Stimulated activated CD8-positive, alpha-beta memory T cell treated with anti-CD3 and anti-CD28 coated beads, Interleukin-15, amount 100 ng/mL, for 1 hour (primary cell): ENCODE results near the gene PSMD6.

Experiments used
- DNase-seq: peaks from one replicate; pipeline ENCODE4 v3.0.0-alpha.2; 2020; ENCODE audit warnings: low read depth

The PSMD6 gene

DNA sequence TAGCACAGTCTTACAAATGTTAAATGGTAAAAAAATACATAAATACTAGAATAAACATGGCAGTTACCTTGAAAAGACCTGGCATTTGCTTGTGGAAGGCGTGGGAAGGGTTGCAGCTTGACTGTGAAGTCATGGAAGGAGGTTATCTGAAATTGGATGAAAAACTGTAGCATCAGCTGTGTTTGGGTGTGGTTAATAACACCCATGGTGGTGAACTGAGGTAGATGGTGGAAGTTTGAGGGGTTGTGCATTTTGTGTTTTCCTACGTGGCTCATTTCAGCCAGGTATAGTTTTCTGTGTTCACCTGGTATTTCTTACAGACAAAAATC, 46.5 kb downstream of the PSMD6 start:
- DNase-seq = no peak

DNA sequence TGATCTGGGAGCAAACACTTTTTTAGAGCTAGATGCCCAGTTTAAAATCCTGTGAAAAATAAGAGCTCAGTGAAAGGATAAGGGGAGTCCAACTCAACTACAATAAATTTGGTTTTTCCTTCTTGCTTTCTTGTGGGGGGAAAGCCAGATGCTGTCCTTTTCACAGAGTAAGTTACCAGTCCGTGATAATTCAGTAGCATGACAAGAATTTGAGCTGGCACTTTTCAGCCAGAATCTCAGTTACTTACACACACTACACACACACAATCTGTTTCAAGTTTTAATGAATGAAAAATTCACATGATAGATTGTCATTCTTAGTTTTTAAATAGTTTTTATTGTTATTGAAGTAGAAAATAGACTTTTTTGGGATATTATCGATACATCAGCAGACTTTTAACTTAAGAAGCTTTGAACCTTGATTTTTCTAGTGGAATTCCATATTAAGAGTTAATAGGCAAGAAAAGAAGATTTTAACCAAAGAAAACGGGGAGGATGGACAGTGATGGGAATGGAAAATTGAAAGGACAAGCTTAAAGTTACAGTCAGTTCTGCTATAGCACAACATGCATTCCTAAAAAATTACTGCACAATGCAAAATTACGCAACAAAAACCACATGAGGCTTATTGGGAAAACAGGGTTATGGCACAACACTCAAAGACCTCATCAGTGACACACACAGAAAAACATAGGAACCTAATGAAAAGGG, 47.0 kb downstream of the PSMD6 start:
- no peak for DNase-seq

DNA sequence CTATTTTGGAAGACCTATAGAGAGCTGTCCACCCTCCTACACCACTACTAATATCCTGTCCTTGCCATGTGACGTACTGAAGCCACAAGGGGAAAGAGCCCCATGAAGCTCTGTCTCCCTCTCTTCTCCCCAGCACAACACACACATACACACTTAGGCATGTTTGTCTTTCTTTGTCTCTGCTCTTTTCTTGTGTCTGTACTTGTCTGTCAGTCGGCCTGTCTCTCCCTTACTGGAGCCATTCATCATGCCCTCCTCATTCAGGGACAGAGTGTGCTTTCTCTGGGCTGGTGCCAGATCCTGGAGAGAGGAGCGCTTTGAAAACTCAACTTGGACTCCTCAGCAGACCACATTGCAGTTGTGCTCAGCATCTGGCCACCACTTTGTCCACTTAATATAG, 47.6 kb downstream of the PSMD6 start:
- DNase-seq = no peak

DNA sequence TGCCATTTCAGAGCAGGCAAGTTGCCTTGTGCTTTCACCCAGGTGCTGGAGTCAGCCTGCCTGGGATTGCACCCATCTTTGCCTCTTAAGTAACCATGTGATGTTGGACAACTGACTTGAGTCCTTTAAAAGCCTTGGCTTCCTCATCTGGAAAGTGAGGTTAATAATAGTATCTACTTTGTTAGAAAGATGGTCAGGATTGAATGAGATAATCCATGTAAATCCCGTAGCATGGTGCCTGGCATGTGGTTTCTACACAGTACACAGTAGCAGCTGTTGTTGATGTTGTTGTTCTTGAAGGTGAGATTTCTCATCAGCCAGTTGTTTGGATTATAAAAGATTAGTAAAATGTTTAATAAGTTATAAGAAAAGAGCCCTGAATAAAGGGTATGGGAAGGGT, 48.8 kb downstream of the PSMD6 start:
- DNase-seq = no peak

DNA sequence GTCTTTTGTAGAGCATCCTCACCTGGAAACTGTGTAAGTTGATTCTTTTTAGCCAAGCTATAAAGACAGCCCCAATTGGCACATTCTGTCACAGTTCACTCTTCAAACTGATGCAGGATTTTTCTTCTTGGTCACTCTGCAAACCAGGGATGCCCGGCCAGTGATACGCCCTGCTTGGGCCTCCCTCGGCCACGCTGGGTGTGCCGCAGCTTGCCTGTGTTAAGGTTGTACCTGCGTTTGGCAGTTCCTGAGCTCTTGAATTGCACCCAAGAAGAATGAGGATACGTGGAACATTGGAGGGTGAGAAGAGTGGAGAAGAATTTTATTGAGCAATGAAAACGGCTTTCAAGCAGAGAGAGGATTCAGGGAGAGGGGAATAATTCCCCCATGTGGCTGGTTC, 49.9 kb downstream of the PSMD6 start:
- no peak for DNase-seq

DNA sequence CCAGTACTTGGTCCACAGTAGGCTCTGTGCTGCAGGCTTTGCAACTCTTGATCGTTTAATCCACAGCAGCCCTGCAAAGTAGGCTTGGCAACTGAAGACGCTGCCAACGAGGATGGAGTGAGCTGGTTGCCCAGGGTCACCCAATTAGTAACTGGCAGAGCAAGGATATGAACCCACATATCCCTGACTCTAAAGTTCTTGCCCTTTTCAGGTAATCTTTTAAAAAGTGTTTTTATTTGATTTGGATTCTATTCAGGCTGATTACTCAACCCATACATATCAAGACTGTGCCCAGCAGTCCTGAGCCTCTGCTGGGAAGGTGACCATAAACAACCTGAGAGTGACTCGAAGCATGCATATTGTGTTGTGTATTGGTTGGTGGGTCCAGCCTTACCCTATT, 50.3 kb downstream of the PSMD6 start:
- no peak for DNase-seq

DNA sequence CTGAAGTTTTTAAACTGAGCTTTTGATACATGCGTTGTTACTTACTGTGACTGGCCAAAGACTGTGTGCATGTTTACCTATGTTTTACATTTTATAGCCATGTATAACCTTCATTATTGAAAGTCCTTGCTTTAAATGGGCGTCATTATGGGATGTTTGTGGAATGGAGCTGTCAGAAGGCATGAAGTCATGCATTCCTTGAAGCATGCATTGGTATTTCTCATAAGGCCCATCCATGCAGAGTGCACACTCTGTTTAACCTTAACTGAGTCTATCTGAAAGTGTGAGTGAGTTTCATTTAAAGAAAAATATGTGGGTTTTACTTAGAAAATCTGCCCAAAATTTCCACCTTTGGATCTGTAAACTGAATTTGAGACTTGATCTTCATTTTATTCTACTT, 51.1 kb downstream of the PSMD6 start:
- no peak for DNase-seq

DNA sequence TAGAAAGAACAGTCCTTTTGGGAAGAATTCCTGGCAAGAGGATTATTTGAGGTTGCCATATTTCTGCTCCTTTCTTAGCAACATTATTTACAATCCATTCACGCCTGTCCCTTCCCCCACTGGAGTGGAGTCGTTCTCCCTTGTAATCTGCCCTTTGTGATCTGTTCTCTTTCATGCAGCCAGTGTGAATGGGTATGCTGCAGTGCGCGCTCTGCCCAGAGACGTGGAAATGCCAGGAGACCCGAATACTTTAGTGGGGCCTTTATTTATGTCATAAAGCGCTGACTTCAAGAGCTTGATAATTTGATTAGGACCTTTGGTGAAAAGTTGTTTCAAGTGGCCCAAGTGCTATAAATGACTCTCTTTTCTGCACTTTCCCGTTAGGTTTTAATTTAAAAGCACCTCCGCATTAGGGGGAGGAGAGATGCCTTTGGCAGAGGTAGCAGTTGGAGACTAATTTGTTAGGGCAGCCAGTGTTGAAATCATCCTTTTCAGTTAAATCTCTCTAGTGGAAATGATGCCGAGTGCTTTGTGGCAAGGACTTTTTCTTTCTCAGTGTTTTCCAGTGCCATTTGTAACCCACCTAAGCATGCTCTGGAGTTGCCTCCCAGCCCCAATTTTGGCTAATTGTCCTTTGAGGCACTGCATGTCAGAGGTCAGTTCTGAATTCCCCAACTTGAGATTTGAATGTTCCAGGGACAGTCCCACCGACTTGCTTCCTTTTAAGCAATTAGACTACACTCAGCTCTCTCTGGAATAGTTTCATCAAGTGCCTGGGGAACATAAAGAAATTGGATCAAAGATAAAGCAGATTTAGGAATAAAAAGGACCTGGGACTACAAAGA, 52.4 kb downstream of the PSMD6 start:
- DNase-seq = no peak

DNA sequence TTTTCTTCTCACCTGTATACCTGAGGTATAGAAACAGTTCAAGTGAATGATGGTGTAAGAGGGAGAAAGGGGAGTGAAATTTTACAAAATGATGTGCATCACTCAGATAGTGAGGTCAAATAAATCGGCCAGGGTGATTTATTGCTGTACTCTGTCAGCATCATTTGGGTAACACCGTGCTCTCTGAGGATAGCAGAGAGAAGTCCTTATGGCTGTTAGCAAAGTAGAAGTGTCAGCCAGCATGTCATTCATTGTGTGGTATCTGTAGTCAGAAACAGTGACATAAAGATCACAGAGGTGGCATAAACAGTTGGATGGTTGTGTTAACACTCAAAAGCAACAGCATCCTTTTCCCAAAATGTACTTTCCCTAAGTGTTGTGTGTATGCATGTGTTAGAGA, 53.4 kb downstream of the PSMD6 start:
- no peak for DNase-seq

DNA sequence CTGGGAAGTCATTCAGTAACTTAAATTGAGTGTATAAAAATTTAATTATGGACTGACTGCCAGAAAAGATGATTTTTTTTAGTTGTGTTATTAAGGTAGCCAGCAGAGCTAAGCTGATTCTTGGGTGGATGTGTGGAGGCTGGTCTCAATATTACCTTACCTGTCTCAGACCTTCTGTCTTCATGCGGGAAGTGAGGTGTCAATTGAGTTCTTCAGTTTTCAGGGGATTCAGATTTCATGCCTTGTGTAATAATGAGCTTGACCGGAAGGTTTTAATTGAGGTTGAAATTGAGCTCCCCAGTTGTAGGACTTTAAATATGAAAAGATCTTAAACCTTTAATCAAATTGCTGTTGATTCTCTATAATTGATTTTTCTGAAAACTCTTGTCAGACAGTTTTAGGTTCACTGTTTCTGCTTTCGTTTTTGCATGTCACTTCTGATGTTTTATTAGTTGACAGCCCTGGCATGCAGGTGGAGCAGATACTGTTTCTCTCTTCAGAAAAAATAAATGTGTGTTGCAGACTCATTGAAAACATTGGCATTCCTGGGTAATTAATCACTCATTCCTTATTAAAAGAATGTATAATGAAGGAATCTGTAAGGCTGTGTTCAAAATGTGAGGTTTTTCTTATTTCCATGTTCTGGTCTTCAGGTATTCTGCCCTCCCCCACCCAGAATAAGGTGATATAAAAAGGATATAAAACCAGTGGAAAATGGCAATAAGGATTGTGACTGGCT, 54.5 kb downstream of the PSMD6 start:
- no peak for DNase-seq

DNA sequence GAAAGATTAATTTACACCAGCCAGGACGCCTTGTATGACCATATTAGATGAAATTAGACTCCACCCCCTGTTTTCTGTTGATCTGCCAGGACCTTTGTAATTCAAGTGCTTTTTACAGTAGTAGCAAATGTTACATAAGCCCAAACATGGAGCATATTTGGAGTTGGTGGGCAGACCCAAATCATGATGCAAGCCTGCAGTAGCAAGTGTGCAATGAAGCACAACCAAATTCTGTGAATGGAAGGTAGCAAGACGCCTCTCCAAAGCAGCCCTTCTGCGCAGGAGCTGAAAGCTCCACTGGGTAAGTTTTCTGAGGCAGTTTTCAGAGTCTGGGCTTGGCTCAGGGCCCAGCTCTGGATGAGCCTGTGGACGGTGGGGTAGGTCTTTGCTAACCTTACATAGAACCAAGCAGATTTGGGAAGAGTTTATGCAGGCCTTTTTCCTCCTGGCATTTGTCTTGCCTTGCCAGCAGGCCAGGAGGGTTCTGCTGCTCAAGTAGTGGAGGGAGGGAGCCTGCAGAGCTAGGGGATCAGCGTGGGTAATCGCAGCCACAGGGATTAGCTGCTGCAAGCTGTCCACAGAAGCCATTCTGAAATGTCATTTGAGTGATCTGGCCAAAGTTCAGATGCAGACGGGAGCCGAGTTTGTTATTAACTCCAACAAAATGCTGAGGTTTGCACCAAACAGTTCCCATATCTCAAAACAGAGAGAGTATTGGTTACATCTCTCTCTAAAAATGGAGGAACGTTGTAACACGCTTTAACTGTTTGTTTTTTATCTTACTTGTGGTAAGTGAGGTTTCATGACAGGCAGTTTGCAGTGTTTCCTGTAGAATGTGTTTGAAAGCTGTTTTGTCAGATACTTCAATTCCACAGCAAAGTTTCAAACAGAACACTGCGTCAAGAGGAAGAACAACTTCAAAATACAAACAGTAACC, 55.4 kb downstream of the PSMD6 start:
- peak; percentile 6 for DNase-seq

DNA sequence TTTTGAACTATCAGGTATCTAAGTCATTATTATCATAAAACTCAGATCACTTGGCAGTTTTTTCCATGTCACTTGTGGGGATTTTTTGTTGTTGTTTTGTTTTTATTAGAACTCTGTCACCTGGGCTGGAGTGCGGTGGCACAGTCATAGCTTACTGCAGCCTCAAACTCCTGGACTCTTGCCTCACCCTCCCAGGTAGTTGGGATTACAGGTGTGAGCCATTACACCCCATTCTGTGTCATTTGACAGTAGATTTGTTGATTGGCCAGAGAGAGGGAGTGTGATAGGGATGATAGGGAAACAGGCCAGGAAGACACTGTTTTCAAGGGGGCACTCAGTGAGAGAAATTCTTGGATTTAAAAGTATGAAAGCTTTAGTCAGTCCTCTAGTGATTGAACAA, 56.4 kb downstream of the PSMD6 start:
- DNase-seq = no peak

DNA sequence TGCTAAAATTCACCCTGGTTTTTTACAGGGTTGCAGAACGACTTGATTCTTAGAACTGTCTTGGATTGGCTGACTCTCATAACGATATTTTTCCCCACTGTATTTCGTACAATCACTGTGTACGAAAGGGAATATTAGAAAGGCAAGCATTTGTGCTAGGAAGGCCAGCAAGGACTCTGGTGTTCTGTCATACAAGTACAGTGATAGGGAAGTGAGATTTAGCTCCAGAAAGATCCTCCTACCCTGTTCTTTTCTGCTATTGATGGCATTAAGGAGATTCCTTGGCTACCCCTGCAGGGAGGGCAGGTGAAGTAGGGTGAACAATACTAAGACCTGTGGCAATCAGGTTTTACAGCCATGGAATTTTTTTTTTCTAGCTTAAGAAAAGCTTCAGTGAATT, 57.3 kb downstream of the PSMD6 start:
- no peak for DNase-seq

DNA sequence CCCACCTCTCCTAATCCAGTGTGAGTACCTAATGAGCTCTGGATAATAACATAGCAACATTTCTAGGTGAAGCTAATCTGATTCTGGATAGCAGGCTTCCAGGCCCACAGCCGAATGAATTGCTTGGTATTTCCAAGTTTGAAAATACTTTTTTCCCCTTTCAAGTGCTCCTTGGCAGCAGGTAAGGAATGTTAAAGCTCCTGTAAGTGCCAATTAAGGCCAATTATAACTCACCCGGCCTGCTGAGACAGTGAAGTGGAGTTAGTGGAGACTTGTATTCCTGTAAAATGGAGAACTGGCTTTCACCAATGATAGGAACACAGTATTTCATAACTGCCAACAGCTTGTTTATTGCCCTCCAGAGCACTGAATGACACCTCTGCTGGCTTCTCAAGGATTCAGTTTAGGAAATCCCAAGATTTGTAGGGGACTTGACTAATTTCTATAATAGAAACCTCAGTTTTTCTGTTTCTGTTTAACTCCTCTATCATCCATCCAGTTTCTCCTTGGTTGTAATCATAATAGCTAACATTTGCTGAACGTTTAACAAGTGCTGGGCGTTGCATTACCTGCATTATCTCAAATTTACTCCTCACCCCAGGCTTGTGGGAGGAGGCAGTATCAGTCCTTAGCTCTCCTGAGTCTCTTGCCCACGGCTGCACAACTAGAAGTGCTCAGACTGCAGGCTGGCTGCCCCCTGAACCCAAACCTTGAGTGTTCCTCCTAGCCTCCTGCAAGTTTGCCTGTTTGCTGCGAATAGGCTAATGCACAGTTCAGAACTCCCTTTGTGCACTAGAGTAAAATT, 58.4 kb downstream of the PSMD6 start:
- no peak for DNase-seq

DNA sequence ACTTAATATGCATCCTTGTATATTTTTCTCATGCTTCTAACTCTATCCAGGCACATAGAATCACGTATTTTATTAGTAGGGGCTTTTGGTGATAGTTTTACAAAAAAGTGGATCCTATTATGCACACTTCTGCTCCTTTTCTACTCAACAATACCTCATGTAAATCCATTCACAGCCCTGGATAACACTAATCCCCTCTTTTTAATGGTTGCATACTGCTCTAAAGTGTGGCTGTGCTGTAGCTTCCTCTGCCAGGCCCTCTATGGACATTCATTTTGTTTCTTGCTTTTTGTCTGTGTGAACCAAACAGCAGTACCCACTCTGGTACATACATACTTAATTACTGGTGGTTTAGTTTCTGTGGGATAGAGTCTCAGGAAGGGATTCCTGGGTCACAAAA, 59.8 kb downstream of the PSMD6 start:
- DNase-seq = no peak

DNA sequence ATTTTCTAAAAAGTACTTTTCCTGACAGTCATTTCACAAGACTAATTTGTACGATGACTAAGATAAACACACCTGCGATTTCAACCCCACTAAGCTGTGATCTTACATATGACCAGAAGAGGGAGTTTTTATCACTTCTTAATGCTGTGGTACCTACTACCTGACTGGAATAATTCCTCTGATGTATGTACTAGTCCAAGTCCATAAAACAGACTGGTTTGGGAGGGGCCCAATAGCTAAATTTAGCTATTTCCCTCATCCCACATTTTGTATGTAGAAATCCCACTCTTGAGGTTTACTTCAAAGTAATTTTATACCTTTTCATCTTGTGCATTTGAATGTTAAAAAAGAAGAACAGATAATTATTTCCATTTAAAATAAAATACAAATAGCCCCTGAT, 61.4 kb downstream of the PSMD6 start:
- DNase-seq = no peak
